ENCODE data around the gene GOLGB1. TPM values are rescaled to one million over a fixed set of nuclear protein-coding genes. Genes with fewer than 3 reads are reported as not detected.
A peak's percentile ranks its signal among the peaks of the same experiment; 100 is the strongest.

Gene GOLGB1, protein sequence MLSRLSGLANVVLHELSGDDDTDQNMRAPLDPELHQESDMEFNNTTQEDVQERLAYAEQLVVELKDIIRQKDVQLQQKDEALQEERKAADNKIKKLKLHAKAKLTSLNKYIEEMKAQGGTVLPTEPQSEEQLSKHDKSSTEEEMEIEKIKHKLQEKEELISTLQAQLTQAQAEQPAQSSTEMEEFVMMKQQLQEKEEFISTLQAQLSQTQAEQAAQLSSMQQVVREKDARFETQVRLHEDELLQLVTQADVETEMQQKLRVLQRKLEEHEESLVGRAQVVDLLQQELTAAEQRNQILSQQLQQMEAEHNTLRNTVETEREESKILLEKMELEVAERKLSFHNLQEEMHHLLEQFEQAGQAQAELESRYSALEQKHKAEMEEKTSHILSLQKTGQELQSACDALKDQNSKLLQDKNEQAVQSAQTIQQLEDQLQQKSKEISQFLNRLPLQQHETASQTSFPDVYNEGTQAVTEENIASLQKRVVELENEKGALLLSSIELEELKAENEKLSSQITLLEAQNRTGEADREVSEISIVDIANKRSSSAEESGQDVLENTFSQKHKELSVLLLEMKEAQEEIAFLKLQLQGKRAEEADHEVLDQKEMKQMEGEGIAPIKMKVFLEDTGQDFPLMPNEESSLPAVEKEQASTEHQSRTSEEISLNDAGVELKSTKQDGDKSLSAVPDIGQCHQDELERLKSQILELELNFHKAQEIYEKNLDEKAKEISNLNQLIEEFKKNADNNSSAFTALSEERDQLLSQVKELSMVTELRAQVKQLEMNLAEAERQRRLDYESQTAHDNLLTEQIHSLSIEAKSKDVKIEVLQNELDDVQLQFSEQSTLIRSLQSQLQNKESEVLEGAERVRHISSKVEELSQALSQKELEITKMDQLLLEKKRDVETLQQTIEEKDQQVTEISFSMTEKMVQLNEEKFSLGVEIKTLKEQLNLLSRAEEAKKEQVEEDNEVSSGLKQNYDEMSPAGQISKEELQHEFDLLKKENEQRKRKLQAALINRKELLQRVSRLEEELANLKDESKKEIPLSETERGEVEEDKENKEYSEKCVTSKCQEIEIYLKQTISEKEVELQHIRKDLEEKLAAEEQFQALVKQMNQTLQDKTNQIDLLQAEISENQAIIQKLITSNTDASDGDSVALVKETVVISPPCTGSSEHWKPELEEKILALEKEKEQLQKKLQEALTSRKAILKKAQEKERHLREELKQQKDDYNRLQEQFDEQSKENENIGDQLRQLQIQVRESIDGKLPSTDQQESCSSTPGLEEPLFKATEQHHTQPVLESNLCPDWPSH (N-terminal part only)
- total RNA-seq = 32.2 and 42.7 TPM in 2 replicates
- polyA plus RNA-seq = 7.4 and 8.0 TPM in 2 replicates
- polyA plus RNA-seq (2011; cell fraction: cytosol; rRNA removed) = 8.5 and 10.9 TPM in 2 replicates
- 39.0 and 41.0 TPM in 2 replicates for polyA plus RNA-seq (2011; cell fraction: nucleus; rRNA removed)
- 25.8 and 31.8 TPM in 2 replicates for polyA plus RNA-seq (2012)
- 14.9 and 15.5 TPM in 2 replicates for polyA minus RNA-seq
- polyA minus RNA-seq (2011; cell fraction: cytosol; rRNA and poly(A)+ RNA removed) = 15.6 TPM
- 26.0 and 35.8 TPM in 2 replicates for polyA minus RNA-seq (2011; cell fraction: nucleus; rRNA and poly(A)+ RNA removed)
- percentile 87 among the genes with signal in this experiment for Bru-seq, nascent RNA
- BruChase-seq, experiment 1, labeled RNA remaining after a 6-hour chase = percentile 93 among the genes with signal in this experiment
- BruChase-seq, experiment 2, labeled RNA remaining after a 2-hour chase = percentile 85 among the genes with signal in this experiment
- long read RNA-seq, partial matches to known transcripts = 2 of 8 reads
- long read RNA-seq, other reads (novel, unspliced or antisense) = 6 of 8 reads

GRCh38 chr3:121749276-121750086 is at the start of gene GOLGB1:
Gene GOLGB1, minus strand, starts transcription at chr3:121749741. Its CDS starts 18,770 bp downstream, at chr3:121730971.
- Histone ChIP-seq H4K20me1 (replicated peaks; ENCODE audit: control insufficient read depth, extremely low read depth, insufficient read depth, low read length) (no peaks in the 10 kb centered on the region), H3K9me1 (replicated peaks; ENCODE audit: control insufficient read depth, extremely low read depth, insufficient read depth, low read length) (no peaks in the 10 kb centered on the region), H3K36me3 (ENCODE audit: control insufficient read depth in 2 of 2, extremely low read depth in 1 of 2, insufficient read depth in 2 of 2, low read length in 2 of 2) (no peaks in the 10 kb centered on the region), H3K79me2 (ENCODE audit: control insufficient read depth, insufficient read depth, low read length) (peaks cover 30% of the 10 kb centered on the region), H3K9me3 (replicated peaks; ENCODE audit: control insufficient read depth, insufficient read depth, low read length) (no peaks in the 10 kb centered on the region), H3K27ac (ENCODE audit: insufficient read depth, low read depth, low read length) (peak within 1 kb of the TSS; percentile 74), H2AFZ (ENCODE audit: low read depth, low read length) (peak within 1 kb of the TSS; percentile 69), H3K4me2 (ENCODE audit: insufficient read depth, low read length) (peak within 1 kb of the TSS; percentile 95), H3K27me3 (ENCODE audit: control insufficient read depth in 2 of 2, insufficient read depth in 2 of 2, low read length in 2 of 2) (peaks cover 5 to 17% of the 10 kb centered on the region in 2 experiments), H3K4me3 (replicated peaks in 1 of 3; ENCODE audit: insufficient read depth in 1 of 3, low read depth in 1 of 3, low read length in 3 of 3) (peak within 1 kb of the TSS; percentile 49 to 84 (median 64)), H3K9ac (replicated peaks; ENCODE audit: extremely low read depth, insufficient read depth, low read length) (peak within 1 kb of the TSS; percentile 82), H3K4me1 (ENCODE audit: control insufficient read depth, extremely low read depth, insufficient read depth, low read length) (peaks cover 20% of the 10 kb centered on the region)
- CTCF ChIA-PET = no interaction called here
- POLR2A ChIA-PET = interaction anchor here (0.7 to 1.0 kb wide), 3 partner anchors 13 to 634 kb away, joined by 3 to 4 read pairs (median 3); partner anchors contain the start of genes FAM162A and MIX23
- dilution Hi-C loops (cut with MboI; ENCODE audit: extremely low pct_ligation_motif_present, low sequenced_read_pairs) = no loop called here
- FAIRE-seq (peak; percentile 94), DNase-seq (ENCODE audit: low read depth, low spot score) (peak; percentile 99)
- intact Hi-C loops (cut with micrococcal nuclease) = loop anchor here (1.0 to 5.0 kb wide), 3 partner anchors 86 to 248 kb away; partner anchors contain the start of genes EAF2 and IQCB1
- BruUV-seq (replicated peaks) = TSS peak; percentile 63
- TF ChIP-seq GATA2 (IDR thresholded peaks at IDR 0.05; ENCODE audit: insufficient read depth, insufficient read length, low read depth, low read length) (no peak), POLR2A (IDR thresholded peaks at IDR 0.05; ENCODE audit: low read depth, low read length) (peak; percentile 96), POLR2AphosphoS5 (IDR thresholded peaks at IDR 0.05; ENCODE audit: insufficient read depth, low read depth, low read length) (peak; percentile 72)
